ENCODE results near the gene UGT1A10.

UGT1A10 gene

GRCh38 chr2:233811087-233811486, 174.8 kb downstream of the UGT1A10 start:
- no peak for DNase-seq

- no peak for DNase-seq
These were observed 175.5 kb downstream of the UGT1A10 start for GRCh38 chr2:233811732-233812131.

DNA sequence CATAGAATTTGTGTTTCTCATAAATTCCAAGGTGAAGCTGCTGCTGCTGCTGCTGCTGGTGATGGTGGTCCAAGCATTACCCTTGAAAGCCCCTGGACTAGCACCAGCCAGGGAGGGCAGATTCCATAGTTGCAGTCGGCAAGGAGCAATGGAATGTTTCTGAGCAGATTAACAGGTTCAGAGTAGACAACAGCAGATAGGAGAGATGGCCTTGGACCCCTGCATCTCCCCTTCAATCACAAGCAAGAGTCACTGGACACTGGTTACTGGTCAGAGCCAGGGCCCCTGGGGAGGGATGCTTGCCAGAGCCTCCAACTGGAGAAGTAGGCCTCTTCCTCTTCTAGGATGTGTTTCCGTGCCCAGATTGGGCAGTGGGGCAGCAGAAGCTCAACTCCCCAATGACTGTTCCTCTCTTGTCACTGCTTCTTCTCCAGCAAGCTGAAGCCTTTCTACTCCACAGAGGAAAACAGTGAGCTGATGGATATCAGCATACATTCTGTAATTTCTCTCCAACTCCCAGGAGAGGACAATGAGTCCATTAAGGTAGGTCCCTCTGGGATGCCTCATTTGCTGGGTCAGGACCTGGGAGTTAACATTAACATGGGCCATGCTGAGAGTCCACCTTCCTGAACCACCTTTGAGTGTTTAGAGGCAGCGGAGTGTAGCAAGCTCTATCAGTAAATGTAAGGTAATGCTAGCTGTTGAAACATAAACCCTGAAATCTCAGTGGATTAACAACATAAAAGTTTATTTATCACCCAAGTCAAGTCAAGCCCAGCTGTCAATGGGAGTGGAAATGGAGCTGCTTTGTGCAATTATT, 177.2 kb downstream of the UGT1A10 start:
- DNase-seq = no peak

DNA sequence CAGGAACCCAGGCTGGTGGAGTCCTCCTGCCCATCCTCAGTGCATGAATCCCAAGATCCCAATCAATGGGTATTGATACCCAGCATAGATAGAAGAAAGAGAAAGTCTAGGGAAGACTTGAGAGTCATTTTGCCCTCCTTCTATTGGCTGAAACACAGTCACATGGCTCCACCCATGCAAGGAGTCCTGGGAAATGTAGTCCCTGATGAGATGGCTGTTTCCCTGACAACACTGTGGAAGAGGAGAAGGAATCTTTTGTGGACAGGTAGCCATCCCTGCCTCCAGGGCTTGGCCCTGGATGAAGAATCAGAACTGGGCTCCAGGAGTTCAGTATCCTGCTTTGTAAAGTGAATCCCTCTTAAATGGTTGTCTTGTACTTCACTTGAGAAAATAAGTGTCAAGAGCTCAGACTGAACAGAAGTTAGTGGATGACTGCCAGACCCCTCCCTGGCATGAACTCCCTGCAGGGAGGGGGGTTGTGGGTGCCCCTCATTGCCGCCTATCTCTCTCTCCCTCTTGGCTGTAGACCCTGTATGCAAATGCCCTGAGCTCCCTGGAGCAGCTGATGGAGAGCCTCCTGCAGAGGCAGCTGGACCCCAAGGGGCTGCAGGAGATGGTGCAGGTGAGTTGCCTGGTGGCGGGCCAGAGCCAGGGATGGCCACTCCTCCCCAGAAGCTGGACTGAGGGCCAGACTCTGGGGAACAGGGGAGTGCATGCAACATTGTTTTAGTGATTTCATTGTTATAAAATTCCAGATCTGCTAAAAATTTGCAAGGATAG, 178.0 kb downstream of the UGT1A10 start:
- DNase-seq = no peak

DNA sequence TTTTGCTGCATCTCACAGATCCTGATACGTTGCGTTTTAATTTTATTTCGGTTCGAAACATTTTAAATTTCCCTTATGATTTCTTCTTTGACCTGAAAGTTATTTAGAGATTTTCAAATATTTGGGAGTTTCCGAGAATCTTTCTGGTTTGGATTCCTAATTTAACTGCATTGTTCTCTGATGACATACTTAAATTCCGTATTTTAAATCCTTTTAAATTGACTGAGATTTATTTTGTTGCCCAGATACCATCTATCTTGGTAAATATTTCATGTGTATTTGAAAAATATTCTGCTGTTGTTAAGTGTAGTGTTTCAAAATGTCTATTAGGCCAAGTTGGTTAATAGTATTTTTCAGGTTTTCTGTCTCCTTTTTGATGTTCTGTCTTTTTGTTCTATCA, 179.6 kb downstream of the UGT1A10 start:
- DNase-seq = no peak

GRCh38 chr2:233816334-233816733, 180.1 kb downstream of the UGT1A10 start:
- DNase-seq = no peak

GRCh38 chr2:233816771-233817170, 180.5 kb downstream of the UGT1A10 start:
- no peak for DNase-seq

DNA sequence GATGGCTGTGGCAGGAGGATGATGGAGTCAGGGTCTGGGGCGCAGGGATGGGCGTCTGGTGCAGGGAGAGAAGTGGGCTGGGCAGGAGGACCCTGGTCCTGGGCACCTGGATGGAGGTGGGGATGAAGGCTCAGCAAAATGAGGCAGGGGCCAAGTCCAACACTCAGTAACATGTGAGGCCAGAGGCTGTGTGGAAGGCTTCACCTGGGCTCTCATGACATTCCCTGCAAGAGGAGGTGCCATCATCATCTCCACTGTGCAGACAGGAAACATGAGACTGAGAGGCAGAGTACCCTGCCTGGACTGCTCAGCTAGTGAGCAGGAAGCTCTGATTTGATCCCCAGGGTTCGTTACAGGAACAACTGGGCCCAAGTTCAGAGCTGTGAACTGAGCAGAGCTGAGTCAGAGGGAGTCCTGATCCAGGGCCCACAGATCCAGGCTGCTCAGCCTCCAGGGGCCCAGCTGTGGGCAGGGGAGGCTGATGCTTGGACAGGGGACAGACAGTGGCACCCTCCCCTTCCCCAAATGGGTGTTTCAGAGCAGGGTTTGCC, 181.2 kb downstream of the UGT1A10 start:
- no peak for DNase-seq

GRCh38 chr2:233817995-233818638, 181.9 kb downstream of the UGT1A10 start:
- no peak for DNase-seq

DNA sequence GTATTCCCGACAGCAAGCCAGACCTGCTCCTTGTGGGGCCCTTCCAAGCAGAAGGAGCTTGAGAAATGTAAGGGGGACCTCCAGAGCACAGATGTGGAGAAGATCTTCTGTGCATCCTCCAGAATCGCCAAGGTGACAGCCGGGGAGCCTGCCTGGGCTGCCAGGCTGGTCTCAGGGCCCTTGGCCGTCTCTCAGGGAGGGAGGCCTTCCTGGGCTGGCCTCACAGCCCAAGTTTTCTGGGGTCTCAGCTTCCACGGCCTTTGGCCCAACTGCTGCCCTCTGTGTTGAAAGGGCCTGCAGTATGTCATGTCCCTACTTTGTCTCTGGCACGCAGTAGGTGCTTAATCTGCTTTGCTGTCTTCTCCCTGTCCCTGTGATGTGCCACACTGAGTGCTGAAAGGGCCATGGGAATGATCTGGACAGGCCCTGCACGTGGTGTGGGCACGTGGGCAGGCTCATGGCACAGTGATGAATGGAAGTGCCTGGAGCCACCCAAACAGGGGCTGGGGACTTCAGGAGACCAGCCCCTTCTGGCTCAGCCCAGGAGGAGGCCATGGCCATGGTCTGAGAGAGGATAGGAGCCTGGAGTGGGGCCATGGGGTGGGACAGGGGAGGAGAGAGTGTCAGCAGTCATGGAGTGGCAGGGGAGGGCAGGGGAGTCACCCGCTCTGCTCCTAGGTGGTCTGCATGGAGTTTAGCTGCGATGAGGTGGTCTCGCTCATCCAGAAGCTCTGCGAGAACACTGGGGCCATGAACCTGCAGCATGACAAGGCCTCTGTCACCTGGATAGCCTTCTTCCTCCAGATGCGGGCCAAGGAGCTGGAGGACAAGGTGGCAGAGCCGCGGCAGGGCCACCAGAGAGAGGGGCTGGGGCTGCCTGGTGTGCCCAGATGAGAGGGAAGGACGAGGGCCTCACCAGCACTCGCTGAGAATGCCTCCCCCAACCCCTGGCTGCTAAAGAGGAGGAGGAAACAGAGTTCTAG, 182.7 kb downstream of the UGT1A10 start:
- DNase-seq = no peak

GRCh38 chr2:233819884-233820773, 183.9 kb downstream of the UGT1A10 start:
- no peak for DNase-seq

- DNase-seq = no peak
These were observed 184.5 kb downstream of the UGT1A10 start for GRCh38 chr2:233820774-233821105.

DNA sequence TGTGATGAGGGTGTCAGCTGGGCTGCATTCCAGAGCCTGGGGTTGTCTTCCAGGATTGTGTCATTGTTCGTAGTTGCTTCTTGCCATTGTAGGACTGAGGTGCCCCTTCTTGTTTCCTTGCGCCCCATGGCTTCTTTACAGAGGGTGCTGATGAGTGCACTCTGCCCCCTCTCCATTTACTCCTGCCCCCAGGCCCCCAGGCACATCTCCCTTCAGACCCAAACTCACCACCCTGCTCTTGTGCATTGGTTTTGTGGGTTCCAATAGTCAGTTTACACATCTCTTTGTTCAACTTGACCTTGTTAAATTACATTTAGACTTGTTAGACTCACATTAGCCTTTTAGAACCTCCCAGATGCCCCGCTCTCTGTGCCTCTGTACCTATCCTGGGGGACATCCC, 184.9 kb downstream of the UGT1A10 start:
- DNase-seq = no peak

- no peak for DNase-seq
These were observed 185.5 kb downstream of the UGT1A10 start for GRCh38 chr2:233821709-233822100.

DNA sequence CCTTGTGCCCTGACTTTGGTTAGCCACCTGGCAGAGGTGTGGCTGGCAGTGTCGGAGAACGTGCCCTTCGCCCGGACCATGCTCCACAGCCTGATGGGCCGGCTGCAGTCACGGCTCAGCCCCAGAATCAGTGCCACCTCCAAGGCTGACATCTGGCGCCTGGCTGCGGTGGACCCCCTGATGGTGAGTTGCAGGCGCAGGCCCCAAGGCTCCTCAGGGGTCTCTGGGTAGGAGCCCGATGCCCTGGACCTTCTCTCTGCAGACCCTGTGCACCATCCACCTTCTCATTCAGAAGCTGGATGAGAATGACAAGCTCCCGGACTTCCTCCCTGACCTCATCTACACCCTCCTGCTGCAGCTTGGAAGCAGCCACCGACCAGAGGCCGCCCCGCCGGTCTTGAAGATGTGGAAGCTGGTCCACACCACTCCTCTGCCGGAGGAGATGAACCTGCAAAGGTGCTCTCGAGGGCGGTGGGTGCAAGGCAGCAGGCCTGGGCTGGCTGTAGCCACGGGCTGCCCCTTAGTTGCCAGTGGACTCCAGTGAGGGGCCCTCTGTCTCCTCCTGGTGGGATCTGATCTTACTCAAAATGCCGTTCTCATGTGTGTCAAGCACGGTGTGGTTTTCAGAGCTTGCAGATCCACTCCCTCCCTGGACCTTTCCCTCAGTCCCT, 186.0 kb downstream of the UGT1A10 start:
- no peak for DNase-seq

All from activated CD4-positive, alpha-beta T cell treated with anti-CD3 and anti-CD28 coated beads, Interleukin-2, amount 50 U/mL, for 16 hours (primary cell).